ENCODE measurements around the gene KNTC1. TPM values are rescaled to one million over a fixed set of nuclear protein-coding genes. Genes with fewer than 3 reads are reported as not detected.

Gene KNTC1
- total RNA-seq, 2 donors from 2014 or later = 10.8 to 28.6 TPM

DNA sequence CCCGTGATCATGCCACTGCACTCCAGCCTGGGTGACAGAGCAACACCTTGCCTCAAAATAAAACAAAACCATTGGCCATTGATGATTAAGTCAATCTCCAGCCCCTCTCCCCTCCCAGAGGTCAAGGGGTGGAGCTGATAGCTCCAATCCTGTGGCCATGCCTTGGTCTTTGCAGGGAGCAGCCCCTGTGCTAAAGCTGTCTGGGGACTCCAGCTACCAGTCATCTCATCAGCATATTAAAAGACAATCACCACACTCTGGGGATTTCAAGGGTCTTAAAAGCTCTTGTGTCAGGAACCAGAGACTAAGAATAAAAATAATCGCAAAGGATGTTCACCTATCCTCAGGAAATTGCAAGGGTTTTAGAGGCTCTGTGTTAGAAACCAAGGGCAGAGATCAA lies 145.5 kb downstream of the KNTC1 start:
- no peaks in the 10 kb centered on the region for H3K27me3 ChIP-seq (replicated peaks; ENCODE audit: insufficient read depth)
- H3K4me1 ChIP-seq (replicated peaks) = no peaks in the 10 kb centered on the region
- no peaks in the 10 kb centered on the region for H3K36me3 ChIP-seq
- H3K9me3 ChIP-seq = no peaks in the 10 kb centered on the region
- intact Hi-C loops (cut with DNase I) = no loop called here
- no peak for TF ChIP-seq POLR2A (IDR thresholded peaks at IDR 0.05)
- TF ChIP-seq, protein P1, sequence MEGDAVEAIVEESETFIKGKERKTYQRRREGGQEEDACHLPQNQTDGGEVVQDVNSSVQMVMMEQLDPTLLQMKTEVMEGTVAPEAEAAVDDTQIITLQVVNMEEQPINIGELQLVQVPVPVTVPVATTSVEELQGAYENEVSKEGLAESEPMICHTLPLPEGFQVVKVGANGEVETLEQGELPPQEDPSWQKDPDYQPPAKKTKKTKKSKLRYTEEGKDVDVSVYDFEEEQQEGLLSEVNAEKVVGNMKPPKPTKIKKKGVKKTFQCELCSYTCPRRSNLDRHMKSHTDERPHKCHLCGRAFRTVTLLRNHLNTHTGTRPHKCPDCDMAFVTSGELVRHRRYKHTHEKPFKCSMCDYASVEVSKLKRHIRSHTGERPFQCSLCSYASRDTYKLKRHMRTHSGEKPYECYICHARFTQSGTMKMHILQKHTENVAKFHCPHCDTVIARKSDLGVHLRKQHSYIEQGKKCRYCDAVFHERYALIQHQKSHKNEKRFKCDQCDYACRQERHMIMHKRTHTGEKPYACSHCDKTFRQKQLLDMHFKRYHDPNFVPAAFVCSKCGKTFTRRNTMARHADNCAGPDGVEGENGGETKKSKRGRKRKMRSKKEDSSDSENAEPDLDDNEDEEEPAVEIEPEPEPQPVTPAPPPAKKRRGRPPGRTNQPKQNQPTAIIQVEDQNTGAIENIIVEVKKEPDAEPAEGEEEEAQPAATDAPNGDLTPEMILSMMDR (IDR thresholded peaks at IDR 0.05) = no peak
- TF ChIP-seq POLR2AphosphoS5 (IDR thresholded peaks at IDR 0.05) = no peak
- DNase-seq (ENCODE audit: low spot score) = no peak
- H3K27ac ChIP-seq = no peak overlapping the region
- WGBS = 86% methylated on average over 2 of the region's 2 CpGs
- H3K4me3 ChIP-seq = no peak overlapping the region

Small RNAs within 50 kb of the gene (small RNA-seq; reads per million reads assigned to genes)
- gene AC026333.1 (0 reads per million in 2 donors), gene RF00411 (0 to 0.10 reads per million in 2 donors)

Other genes starting within 250 kb of the KNTC1 start
- gene CLIP1, start 104.6 kb upstream of the KNTC1 start, total RNA-seq = 10 to 100 TPM; 59.9 to 84.1 TPM
- gene ZCCHC8, start 26.3 kb upstream of the KNTC1 start, total RNA-seq = 10 to 100 TPM; 17.3 to 20.1 TPM
- 10 to 100 TPM; 53.0 to 61.9 TPM for gene RSRC2, start 313 bp upstream of the KNTC1 start, total RNA-seq
- 1 to 10 TPM; 1.6 to 2.7 TPM for gene HCAR2, start 176.1 kb downstream of the KNTC1 start, total RNA-seq
- under 1 TPM; 0.23 to 0.40 TPM for gene HCAR3, start 189.6 kb downstream of the KNTC1 start, total RNA-seq
- gene HCAR1, start 203.6 kb downstream of the KNTC1 start, total RNA-seq = under 1 TPM; 0.73 to 0.80 TPM
- 10 to 100 TPM; 20.4 to 32.8 TPM for gene DENR, start 225.6 kb downstream of the KNTC1 start, total RNA-seq
- 1 to 10 TPM in 1 of 2 donors, under 1 TPM in 1; 0.73 to 8.5 TPM for gene CCDC62, start 247.3 kb downstream of the KNTC1 start, total RNA-seq